Pulmonary artery endothelial cell (primary cell): ENCODE results near the gene VDAC1. TPM values are rescaled to one million over a fixed set of nuclear protein-coding genes. Genes with fewer than 3 reads are reported as not detected.
"Not testable (repeated sequence)": the region's sequence is repeated elsewhere in the genome, so short reads cannot be mapped to it uniquely, and the experiment has no call there.

ENCODE experiments used
- DNase-seq: peaks from one replicate; pipeline ENCODE4 v3.0.0-alpha.2; 2011; ENCODE audit warnings: low read depth, low spot score
- total RNA-seq: library from RNA; depleted of rRNA; stranded (reverse); fragments of >200 nt; gene quantifications from 2 replicates; pipeline ENCODE4 v1.2.3, GENCODE V29; 2014

The VDAC1 gene
- total RNA-seq, 1 donor from 2014 or later = 402 TPM

- no peak for DNase-seq
These were observed 61.9 kb downstream of the VDAC1 start for GRCh38 chr5:133942614-133943474.

DNA sequence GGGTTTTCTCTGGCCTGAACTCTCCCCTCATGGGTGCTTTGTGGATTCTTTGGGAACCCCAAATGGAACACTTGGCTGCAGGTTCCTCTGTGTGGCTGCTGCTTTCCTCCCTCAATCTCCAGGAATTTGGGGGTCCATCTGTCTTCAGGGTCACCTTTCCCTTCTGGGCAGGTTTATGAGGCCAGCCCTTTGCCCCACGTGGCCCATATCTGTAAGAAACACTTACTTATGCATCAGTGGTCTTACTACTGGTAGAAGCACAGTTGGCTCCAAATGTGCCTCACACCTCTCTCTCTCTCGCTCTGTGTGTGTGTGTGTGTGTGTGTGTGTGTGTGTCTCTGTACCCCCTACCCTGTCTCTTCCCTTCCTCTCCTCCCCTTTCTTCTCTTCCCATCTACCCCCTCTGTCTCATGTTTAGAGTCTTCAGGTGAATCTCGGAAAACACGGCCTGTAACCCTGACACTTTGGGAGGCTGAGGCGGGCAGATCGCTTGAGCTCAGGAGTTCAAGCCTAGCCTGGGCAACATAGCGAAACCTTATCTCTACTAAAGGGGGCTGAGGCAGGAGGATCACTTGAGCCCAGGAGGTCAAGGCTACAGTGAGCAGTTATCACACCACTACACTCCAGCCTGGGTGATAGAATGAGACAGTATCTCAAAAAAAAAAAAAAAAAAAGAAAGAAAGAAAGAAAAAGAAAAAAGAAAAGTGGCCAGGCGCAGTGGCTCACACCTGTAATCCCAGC is 63.1 kb downstream of the VDAC1 start:
- DNase-seq = no peak

DNA sequence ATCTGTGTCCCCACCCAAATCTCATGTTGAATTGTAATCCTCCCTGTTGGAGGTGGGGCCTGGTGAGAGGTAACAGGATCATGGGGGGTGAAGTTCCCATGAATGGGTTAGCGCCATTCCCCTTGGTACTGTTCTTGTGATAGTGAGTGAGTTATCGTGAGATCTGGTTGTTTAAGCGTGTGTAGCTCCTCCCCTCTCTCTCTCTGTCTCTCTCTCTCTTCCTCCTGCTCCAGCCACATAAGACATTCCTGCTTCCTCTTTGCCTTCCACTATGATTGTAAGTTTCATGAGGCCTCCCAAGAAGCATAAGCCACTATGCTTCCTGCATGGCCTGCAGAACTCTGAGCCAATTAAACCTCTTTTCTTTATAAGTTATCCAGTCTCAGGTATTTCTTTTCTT is 65.1 kb downstream of the VDAC1 start:
- no peak for DNase-seq

DNA sequence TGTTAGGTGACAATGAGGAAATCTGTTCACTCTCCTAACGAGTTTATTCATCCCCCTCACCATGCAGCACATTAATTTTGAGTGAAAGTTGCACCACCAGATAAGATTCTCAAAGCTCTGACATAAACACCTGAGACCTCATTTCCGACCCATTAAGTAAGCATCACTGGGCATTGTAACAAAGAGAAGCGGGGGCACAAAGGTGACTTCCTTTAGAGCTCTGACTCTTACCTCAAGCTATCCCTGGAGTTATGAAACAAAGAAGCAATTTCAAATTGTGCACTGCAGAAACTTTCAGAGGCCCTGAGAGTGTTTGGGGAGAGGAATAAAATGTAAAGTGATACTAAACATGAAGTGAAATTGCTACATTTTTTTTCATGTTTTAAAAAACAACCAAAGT is 65.8 kb downstream of the VDAC1 start:
- DNase-seq = no peak

- DNase-seq = no peak
These were observed 66.5 kb downstream of the VDAC1 start for GRCh38 chr5:133938039-133938821.

DNA sequence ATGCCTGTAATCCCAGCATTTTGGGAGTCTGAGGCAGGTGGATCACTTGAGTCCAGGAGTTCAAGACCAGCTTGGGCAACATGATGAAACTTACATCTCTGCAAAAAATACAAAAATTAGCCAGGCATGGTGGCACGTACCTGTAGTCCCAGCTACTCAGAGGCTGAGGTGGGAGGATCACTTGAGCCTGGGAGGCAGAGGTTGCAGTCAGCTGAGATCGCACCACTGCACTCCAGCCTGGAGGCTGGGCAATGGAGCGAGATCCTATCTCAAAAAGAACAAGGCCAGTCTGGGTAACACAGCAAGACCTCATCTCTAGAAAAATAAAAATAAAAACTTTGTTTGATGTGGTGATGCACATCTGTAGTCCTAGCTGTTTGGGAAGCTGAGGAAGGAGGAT is 67.1 kb downstream of the VDAC1 start:
- DNase-seq = not testable (repeated sequence)

- no peak for DNase-seq
These were observed 68.1 kb downstream of the VDAC1 start for GRCh38 chr5:133936651-133937015.

DNA sequence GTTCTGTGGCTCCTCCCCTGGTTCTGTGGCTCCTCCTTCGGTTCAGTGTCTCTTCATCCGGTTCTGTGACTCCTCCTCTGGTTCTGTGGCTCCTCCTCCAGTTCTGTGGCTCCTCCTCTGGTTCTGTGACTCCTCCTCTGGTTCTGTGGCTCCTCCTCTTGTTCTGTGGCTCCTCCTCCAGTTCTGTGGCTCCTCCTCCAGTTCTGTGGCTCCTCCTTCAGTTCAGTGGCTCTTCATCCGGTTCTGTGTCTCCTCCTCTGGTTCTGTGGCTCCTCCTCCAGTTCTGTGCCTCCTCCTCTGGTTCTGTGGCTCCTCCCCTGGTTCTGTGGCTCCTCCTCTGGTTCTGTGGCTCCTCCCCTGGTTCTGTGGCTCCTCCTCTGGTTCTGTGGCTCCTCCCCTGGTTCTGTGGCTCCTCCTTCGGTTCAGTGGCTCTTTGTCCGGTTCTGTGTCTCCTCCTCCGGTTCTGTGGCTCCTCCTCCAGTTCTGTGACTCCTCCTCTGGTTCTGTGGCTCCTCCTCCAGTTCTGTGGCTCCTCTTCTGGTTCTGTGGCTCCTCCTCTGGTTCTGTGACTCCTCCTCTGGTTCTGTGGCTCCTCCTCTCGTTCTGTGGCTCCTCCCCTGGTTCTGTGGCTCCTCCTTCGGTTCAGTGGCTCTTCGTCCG is 68.7 kb downstream of the VDAC1 start:
- DNase-seq = not testable (repeated sequence)

DNA sequence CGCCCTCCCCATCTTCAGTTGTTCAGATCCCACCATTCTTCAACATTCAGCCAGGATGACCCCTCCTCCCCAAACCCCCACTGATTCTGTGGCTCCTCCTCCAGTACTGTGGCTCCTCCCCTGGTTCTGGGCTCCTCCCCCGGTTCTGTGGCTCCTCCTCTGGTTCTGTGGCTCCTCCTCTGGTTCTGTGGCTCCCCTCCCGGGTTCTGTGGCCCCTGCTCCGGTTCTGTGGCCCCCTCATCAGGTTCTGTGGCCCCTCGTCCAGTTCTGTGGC is 69.2 kb downstream of the VDAC1 start:
- DNase-seq = no peak

- DNase-seq = no peak
These were observed 69.7 kb downstream of the VDAC1 start for GRCh38 chr5:133934822-133935666.

GRCh38 chr5:133934311-133934710 is 70.5 kb downstream of the VDAC1 start:
- no peak for DNase-seq

DNA sequence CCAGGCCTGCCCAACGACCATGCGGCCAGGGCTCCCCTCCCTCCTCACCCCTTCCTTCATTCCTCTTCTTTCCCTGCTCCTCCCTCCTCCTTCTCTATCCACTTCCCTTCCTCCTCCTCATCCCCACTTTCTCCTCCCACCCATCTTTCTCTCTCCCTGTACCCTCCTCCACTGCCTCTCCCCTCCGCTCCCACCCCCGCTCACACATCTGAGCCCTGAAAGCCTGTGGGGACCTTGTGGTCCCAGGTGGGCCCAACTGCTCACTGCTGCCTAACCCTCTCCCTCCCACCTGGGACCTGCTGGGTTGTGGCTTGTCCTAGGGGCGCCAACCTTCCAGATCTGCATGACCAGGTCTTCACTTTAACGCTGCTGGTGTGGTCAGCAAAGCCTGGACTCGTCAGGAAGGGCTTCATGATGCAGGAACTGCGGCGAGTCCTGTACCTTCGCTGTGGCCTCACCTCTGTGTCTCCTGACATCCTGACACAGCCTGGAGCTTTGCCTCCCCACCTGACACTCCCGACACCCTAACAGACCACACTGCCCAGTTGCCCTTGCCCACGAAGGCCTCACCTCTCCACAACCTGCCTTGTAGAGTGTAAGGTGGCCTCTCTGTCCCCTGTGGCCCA is 71.0 kb downstream of the VDAC1 start:
- DNase-seq = no peak

GRCh38 chr5:133933169-133933509 is 71.6 kb downstream of the VDAC1 start:
- no peak for DNase-seq

DNA sequence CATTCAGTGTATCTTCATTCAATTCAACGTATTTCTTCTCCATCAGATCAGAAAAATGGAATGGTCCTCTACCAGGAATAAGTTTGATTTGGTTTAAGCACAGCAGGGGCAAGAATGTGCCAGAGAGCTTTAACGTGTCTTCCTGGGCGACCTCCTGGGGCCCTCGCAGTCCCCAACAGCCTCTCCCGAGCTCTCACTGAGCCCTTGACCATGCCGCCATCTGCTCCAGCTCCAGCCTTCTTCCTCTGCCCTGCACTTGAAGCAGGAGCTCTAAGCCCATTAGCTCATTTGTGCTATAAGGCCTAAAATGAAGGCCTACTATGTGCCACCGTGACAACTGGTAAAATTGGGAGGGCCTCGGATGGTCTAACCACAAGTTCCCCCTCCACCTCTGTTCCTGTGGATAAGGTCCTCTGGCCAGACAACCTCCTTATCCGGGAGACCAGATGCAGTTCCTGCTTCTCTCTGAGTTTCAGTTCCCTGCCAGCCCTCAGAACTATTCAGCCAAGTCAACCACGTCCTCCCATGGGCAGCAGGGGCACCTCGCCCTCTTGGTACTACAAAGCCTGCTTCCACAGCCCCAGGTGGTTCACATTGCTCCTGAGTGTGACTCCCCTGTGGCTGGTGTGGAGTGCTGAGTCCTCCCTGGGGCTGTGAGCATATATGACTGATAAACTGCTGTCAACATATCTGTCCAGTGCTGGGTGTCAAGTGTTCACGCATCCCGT is 72.2 kb downstream of the VDAC1 start:
- no peak for DNase-seq

DNA sequence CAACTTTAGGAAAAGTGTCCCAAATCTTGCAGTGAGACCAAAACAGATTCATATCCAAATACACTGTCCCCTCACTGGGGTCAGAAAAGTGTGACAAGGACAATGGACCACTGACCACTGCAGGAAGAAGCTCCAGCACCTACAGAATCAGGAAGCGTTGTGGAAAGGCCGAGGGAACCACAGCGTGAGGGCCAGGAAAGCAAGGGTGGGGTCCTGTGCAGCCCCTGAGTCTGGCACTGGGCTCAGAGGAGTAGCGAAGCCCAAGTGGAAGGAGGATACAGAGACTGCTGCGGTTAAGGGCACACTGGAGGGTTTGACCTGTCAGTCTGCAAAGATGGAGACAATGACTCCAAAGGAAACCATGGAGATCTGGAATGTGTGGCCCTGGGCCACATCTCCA is 73.2 kb downstream of the VDAC1 start:
- no peak for DNase-seq

- no peak for DNase-seq
These were observed 74.0 kb downstream of the VDAC1 start for GRCh38 chr5:133930813-133931090.

- DNase-seq = no peak
These were observed 74.5 kb downstream of the VDAC1 start for GRCh38 chr5:133930061-133930812.

GRCh38 chr5:133928587-133929393 is 76.0 kb downstream of the VDAC1 start:
- DNase-seq = no peak
